HAP-1 (cell line): ENCODE results near the gene IQGAP2.

Source experiments
- DNase-seq, 2 experiments: peaks; one replicate each; pipeline ENCODE4 v3.0.0-alpha.2; 2016 to 2020; ENCODE audit warnings: low spot score in 2 of 2
- H3K27me3 ChIP-seq: fragments of 250-450 bp; sonication (Bioruptor Pico); 2 replicates; pipeline ENCODE4 v1.5.1; 2020; ENCODE audit warnings: low read depth, mild to moderate bottlenecking, moderate library complexity
- H3K36me3 ChIP-seq: fragments of 250-450 bp; sonication (Bioruptor Pico); replicated peaks from 2 replicates; pipeline ENCODE4 v1.5.1; 2020; ENCODE audit warnings: mild to moderate bottlenecking
- H3K4me1 ChIP-seq: fragments of 250-450 bp; sonication (Bioruptor Pico); 2 replicates; pipeline ENCODE4 v1.5.1; 2020; ENCODE audit warnings: mild to moderate bottlenecking
- H3K4me3 ChIP-seq: fragments of 250-450 bp; sonication (Bioruptor Pico); 2 replicates; pipeline ENCODE4 v1.5.1; 2020; ENCODE audit warnings: mild to moderate bottlenecking, moderate library complexity
- H3K9me3 ChIP-seq: fragments of 250-450 bp; sonication (Bioruptor Pico); 2 replicates; pipeline ENCODE4 v1.5.1; 2020; ENCODE audit warnings: mild to moderate bottlenecking, moderate library complexity
- in situ Hi-C: fragments of 300-500 bp; cut with MboI; formaldehyde crosslinking; loops from 3 replicates; pipeline ENCODE4 v1.14.3; 2020; ENCODE audit warnings: low sequenced_read_pairs, inconsistent platforms, mixed read lengths

The IQGAP2 gene

GRCh38 chr5:76376148-76376865 lies 26.8 kb upstream of the IQGAP2 start:
- Histone ChIP-seq H3K27me3 (no peaks in the 10 kb centered on the region), H3K4me3 (no peak overlapping the region), H3K4me1 (no peaks in the 10 kb centered on the region), H3K36me3 (no peaks in the 10 kb centered on the region), H3K9me3 (no peaks in the 10 kb centered on the region)
- in situ Hi-C loops, result no loop called here
- DNase-seq, result no peak

GRCh38 chr5:76376866-76377230 lies 26.2 kb upstream of the IQGAP2 start:
- Histone ChIP-seq H3K27me3 (no peaks in the 10 kb centered on the region), H3K4me1 (no peaks in the 10 kb centered on the region), H3K36me3 (no peaks in the 10 kb centered on the region), H3K9me3 (no peaks in the 10 kb centered on the region), H3K4me3 (no peak overlapping the region)
- in situ Hi-C loops, result no loop called here
- DNase-seq, result no peak

GRCh38 chr5:76378355-76378754 lies 24.7 kb upstream of the IQGAP2 start:
- Histone ChIP-seq H3K4me1 (peaks cover under 1% of the 10 kb centered on the region; the same call in 1 of the 2 replicates), H3K9me3 (no peaks in the 10 kb centered on the region), H3K27me3 (no peaks in the 10 kb centered on the region), H3K4me3 (no peak overlapping the region), H3K36me3 (no peaks in the 10 kb centered on the region; the same call in 1 of the 2 replicates)
- no peak for DNase-seq
- in situ Hi-C loops, result no loop called here

DNA sequence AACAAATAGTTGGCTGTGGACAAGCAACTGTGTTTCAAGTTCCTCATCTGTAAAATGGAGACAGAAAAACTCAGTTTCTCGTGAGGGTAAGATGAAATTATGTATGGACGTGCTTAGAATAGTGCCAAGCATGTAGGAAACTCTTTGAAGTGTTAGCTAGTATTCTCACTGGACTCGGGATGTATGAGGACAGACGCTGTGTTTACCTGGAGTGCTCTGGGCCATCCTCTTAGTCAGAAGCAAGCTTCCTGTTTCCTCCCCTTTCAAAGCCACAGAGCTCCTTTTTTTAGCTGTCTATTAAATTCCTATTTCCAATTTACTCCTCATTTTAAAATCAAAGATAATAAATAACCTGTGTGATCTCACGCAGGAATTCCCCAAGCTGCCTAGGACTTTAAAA lies 23.8 kb upstream of the IQGAP2 start:
- Histone ChIP-seq H3K36me3 (no peaks in the 10 kb centered on the region; the same call in 1 of the 2 replicates), H3K9me3 (no peaks in the 10 kb centered on the region), H3K4me1 (peaks cover 4% of the 10 kb centered on the region; the same call in 1 of the 2 replicates), H3K4me3 (no peak overlapping the region), H3K27me3 (no peaks in the 10 kb centered on the region)
- DNase-seq, result no peak
- in situ Hi-C loops, result no loop called here

DNA sequence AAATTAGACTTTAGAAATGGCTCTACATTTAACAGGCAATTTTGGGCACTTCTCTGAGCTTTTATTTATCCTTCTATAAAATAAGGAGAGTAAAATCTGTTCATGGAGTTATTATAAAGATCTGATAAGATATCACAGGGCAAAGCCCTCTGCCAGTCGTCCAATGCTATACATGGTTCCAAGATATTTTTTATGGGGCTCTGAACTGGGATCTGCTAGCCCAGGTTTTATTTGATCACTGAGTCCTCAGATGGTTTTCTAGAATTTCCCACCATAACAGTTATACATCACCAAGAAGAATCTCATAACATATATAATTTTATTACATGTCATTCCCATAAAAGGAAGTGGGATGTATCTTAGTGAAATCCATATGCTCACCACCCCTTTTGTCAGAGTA lies 23.2 kb upstream of the IQGAP2 start:
- no peaks in the 10 kb centered on the region for H3K27me3 ChIP-seq
- in situ Hi-C loops, result no loop called here
- DNase-seq, result no peak
- H3K36me3 ChIP-seq, result no peaks in the 10 kb centered on the region; the same call in 1 of the 2 replicates
- H3K4me3 ChIP-seq, result no peak overlapping the region
- H3K9me3 ChIP-seq, result no peaks in the 10 kb centered on the region
- peaks cover 4% of the 10 kb centered on the region; the same call in 1 of the 2 replicates for H3K4me1 ChIP-seq

GRCh38 chr5:76380346-76381066 lies 22.6 kb upstream of the IQGAP2 start:
- H3K27me3 ChIP-seq, result no peaks in the 10 kb centered on the region
- peaks cover 4% of the 10 kb centered on the region; the same call in 1 of the 2 replicates for H3K4me1 ChIP-seq
- in situ Hi-C loops, result no loop called here
- H3K36me3 ChIP-seq, result no peaks in the 10 kb centered on the region; the same call in 1 of the 2 replicates
- DNase-seq, result no peak
- H3K9me3 ChIP-seq, result no peaks in the 10 kb centered on the region
- H3K4me3 ChIP-seq, result no peak overlapping the region

GRCh38 chr5:76383126-76383832 lies 19.8 kb upstream of the IQGAP2 start:
- no peak for DNase-seq
- Histone ChIP-seq H3K36me3 (no peaks in the 10 kb centered on the region; the same call in 1 of the 2 replicates), H3K4me1 (peaks cover 13% of the 10 kb centered on the region), H3K4me3 (no peak overlapping the region), H3K27me3 (no peaks in the 10 kb centered on the region), H3K9me3 (no peaks in the 10 kb centered on the region)
- in situ Hi-C loops, result no loop called here

- Histone ChIP-seq H3K9me3 (no peaks in the 10 kb centered on the region), H3K4me1 (peaks cover 18% of the 10 kb centered on the region), H3K36me3 (no peaks in the 10 kb centered on the region; the same call in 1 of the 2 replicates), H3K27me3 (no peaks in the 10 kb centered on the region), H3K4me3 (no peak overlapping the region)
- no peak for DNase-seq
- in situ Hi-C loops, result no loop called here
Measured at GRCh38 chr5:76384189-76384588, 18.9 kb upstream of the IQGAP2 start.

GRCh38 chr5:76384705-76385104 lies 18.4 kb upstream of the IQGAP2 start:
- H3K36me3 ChIP-seq, result no peaks in the 10 kb centered on the region; the same call in 1 of the 2 replicates
- H3K4me1 ChIP-seq, result peaks cover 23% of the 10 kb centered on the region
- no peak for DNase-seq
- no peaks in the 10 kb centered on the region for H3K27me3 ChIP-seq
- no peak overlapping the region for H3K4me3 ChIP-seq
- in situ Hi-C loops, result no loop called here
- no peaks in the 10 kb centered on the region for H3K9me3 ChIP-seq

GRCh38 chr5:76385540-76385939 lies 17.5 kb upstream of the IQGAP2 start:
- Histone ChIP-seq H3K27me3 (no peaks in the 10 kb centered on the region), H3K4me3 (no peak overlapping the region), H3K9me3 (no peaks in the 10 kb centered on the region), H3K36me3 (no peaks in the 10 kb centered on the region; the same call in 1 of the 2 replicates), H3K4me1 (peaks cover 31% of the 10 kb centered on the region)
- DNase-seq, result no peak
- in situ Hi-C loops, result no loop called here

DNA sequence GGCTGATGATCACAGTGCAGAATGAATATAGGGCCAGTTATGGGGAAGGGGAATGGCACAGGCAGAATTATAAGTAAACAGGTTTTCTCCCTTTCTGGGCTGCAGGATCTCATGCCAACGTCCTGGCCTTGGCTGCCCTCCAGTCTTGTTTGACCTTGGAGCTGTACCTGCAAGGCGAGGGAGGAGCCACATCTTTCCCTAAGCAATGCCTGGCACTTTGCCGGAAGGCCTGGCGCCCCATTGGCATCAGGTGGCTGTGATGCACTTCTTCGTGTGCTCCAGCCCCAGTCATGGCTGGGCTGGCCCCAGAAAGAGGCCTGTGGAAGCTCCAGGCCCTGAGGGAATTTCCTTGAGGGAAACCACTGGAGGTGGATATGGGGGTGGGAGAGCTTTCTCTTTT lies 16.7 kb upstream of the IQGAP2 start:
- Histone ChIP-seq H3K27me3 (no peaks in the 10 kb centered on the region), H3K4me3 (no peak overlapping the region), H3K36me3 (no peaks in the 10 kb centered on the region; the same call in 1 of the 2 replicates), H3K9me3 (no peaks in the 10 kb centered on the region), H3K4me1 (peaks cover 36% of the 10 kb centered on the region)
- in situ Hi-C loops, result no loop called here
- DNase-seq, result no peak

DNA sequence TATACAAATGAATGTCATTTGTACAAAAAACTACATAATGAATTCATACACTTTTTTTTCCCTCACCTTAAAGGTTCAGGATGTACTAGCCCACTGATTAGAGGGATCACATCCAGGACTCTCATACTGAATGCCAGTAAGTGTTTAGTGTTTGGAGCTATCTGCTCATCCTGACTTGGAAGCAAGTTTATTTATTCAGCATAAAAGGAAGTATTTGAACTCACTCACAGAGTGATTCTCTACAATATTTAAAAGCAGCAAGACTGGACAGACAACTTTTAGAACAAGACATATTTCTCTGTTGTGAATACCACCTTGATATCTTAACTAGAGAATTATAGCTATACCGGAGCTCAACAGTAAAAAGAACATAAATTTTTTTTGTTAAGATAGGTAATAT lies 14.8 kb upstream of the IQGAP2 start:
- in situ Hi-C loops, result no loop called here
- no peaks in the 10 kb centered on the region for H3K27me3 ChIP-seq
- peak in 1 of 2 experiments; percentile 20 for DNase-seq
- H3K9me3 ChIP-seq, result no peaks in the 10 kb centered on the region
- peaks cover 47% of the 10 kb centered on the region for H3K4me1 ChIP-seq
- H3K36me3 ChIP-seq, result no peaks in the 10 kb centered on the region; the same call in 1 of the 2 replicates
- no peak overlapping the region for H3K4me3 ChIP-seq

- Histone ChIP-seq H3K4me3 (no peak overlapping the region), H3K36me3 (no peaks in the 10 kb centered on the region), H3K9me3 (no peaks in the 10 kb centered on the region), H3K27me3 (no peaks in the 10 kb centered on the region), H3K4me1 (peaks cover 47% of the 10 kb centered on the region)
- in situ Hi-C loops, result no loop called here
- DNase-seq, result peak; percentile 85 to 100
Measured at GRCh38 chr5:76388791-76389512, 14.1 kb upstream of the IQGAP2 start.
